H1 (cell line): ENCODE data around the gene RANBP17. TPM values are rescaled to one million over a fixed set of nuclear protein-coding genes. Genes with fewer than 3 reads are reported as not detected.

Experiments used
- HDAC6 ChIP-seq: IDR thresholded peaks from one replicate; pipeline ENCODE4 v1.7.1; 2012; ENCODE audit warnings: low read depth, mild to moderate bottlenecking, inconsistent platforms, low read length, moderate library complexity
- PHF8 ChIP-seq: fragments of 200-600 bp; sonication (generic); conservative IDR thresholded peaks from 2 replicates; pipeline ENCODE4 v1.7.1; 2012; ENCODE audit warnings: low read depth, mild to moderate bottlenecking, inconsistent platforms, low read length, moderate library complexity
- RAD21 ChIP-seq, 2 experiments: IDR thresholded peaks in 1 of 2; conservative IDR thresholded peaks in 1 of 2; 2 replicates each; pipeline ENCODE4 v1.6.1; 2011; ENCODE audit warnings: low read depth in 2 of 2, low read length in 2 of 2, improper control_type of control experiment in 1 of 2, inconsistent platforms in 1 of 2, mild to moderate bottlenecking in 1 of 2, moderate library complexity in 1 of 2
- SUZ12 ChIP-seq: fragments of 200-600 bp; sonication (generic); IDR thresholded peaks from 2 replicates; pipeline ENCODE4 v1.6.1; 2012; ENCODE audit warnings: mild to moderate bottlenecking, inconsistent platforms, low read length, moderate library complexity, mixed read lengths
- polyA plus RNA-seq, 7 experiments: library from polyadenylated mRNA; depleted of rRNA in 3 of 7; stranded (reverse) in 5 of 7; unstranded in 2 of 7; fragments of >200 nt in 5 of 7; fragments of 200-250 nt in 2 of 7; gene quantifications; 1 replicate in 5 of 7; 2 replicates in 1 of 7; 4 replicates in 1 of 7; pipeline versions ENCODE4 v1.2.1 to v1.2.3, GENCODE V29; 2011 to 2013; ENCODE audit warnings: missing spikeins in 2 of 7, mixed read lengths in 2 of 7
- total RNA-seq: library from RNA; stranded (reverse); fragmentation: NEBNext Ultra II Directional; extraction: Animal tissue kit (Norgen Biotek cat#: 25700); gene quantifications from 2 replicates; pipeline ENCODE4 v1.2.1, GENCODE V29; 2021

Gene RANBP17
- total and polyA plus RNA-seq, 2 of the 8 experiments (the other 6 are each of a cell fraction or from before 2014, with no cell fraction given): 8.6 to 21.3 TPM

DNA sequence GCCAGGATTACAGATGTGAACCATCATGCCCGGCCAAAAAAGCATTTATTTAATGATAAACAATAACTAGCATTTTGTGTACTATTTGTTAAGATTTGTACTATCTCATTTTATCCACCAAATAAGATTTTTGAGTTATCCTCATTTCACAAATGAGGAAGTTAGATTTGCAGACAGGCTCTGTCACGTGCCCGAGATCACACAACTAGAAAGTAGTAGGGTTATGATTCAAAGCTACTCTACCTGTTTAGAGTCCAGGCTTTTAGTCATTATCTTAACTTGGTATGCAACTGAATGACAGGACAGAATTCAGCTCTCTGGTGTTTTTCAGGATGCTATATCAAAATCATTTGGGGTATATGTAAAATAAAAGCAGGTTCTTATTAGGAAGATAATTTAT, 20.5 kb downstream of the RANBP17 start (continued):
- TF ChIP-seq SUZ12 (no peak), PHF8 (no peak), RAD21 (IDR thresholded peaks at IDR 0.05 in 1 of 2, conservative IDR thresholded peaks at IDR 0.05 in 1 of 2; ENCODE audit: low read depth in 2 of 2, low read length in 2 of 2) (no peak), HDAC6 (no peak)
